Hematopoietic multipotent progenitor cell treated with erythropoietin and hydrocortisone succinate and interleukin-3 and kit ligand, for 17 days (in vitro differentiated cells): ENCODE results near the gene FANCD2.
"Not testable (repeated sequence)": the region's sequence is repeated elsewhere in the genome, so short reads cannot be mapped to it uniquely, and the experiment has no call there.

ENCODE experiments used
- DNase-seq: peaks from one replicate; pipeline ENCODE4 v3.0.0-alpha.2; 2015; ENCODE audit warnings: low spot score

Gene FANCD2

GRCh38 chr3:10015461-10015904, 10.8 kb upstream of the FANCD2 start:
- DNase-seq = no peak

DNA sequence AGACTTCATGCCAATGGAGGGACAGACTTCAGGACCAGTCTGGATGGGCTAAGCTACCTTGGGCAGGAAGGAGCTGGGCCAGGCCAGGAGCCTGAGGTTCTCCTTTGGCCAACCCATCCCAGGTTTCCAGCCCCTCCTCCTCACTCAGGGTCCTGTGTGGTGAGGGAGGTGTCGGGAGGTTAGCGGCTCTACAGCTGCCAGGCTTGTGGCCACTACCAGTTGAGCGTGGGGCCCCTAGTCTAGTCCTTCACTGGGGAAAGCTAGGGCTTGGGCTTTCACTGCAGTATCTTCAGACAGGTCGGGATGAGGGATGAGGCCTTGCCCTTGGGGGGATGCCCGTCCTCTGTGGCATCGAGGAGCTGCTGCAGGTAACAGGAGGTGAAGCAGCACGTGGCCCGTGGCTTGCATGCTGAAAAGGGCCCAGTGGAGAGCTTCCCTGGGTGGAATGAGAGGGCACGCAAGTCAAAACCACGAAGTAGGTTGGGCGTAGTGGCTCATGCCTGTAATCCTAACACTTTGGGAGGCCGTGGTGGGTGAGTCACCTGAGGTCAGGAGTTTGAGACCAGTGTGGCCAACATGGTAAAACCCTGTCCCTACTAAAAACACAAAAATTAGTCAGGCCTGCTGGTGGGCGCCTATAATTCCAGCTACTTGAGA, 8.5 kb upstream of the FANCD2 start:
- DNase-seq = no peak

DNA sequence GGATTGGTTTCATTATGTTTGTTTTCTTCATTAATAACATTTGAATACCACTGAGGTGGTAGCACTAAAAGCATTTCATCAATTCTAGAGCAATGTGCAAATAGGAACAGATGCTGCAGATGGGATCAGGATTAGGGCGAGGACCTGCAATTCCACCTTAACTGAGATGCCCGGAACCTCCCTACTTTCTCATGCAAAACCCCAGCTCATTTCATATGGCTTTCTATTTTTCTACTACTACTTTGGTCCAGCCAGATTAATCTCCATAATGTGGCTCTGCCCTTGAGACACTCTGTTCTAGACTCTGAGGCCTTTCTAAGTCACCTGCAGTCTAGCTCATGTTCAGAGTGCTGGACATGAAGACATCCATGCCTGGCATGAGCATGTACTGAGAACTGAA, 7.4 kb upstream of the FANCD2 start:
- DNase-seq = not testable (repeated sequence)

GRCh38 chr3:10019326-10019725, 6.9 kb upstream of the FANCD2 start:
- DNase-seq = no peak

GRCh38 chr3:10021856-10022775, 4.1 kb upstream of the FANCD2 start:
- no peak for DNase-seq

DNA sequence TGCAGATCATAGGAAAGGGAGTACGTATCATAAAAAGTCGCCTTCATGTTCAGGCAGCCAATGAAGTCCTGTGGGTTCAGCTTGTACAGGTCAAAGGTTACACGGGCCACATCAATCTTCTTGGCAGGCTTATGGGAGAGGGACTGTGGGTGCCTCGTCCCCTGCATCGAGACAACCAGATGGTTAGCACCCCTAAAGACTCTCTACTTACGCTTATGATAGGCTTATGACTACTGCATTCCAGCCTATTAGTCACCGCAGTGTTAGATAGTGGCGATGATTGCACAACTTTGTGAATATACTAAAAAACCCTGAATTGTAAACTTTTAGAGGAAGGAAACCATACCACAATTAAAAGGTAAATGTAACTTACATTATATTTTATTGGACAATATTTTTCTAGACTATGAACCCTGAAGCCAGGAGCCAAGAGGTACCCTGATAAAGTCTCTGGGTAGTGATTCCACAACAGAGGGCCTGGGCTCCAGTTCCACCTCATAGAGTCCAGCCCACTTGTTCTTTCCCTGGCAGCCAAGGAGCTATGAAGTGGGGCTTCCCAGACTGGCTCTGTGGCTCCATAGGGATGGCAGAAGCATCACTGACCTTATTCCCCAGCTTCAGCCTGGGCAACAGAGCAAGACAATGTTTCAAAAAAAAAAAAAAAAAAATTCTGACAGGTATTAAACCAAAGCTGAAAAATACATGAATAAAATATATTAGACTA, 2.5 kb upstream of the FANCD2 start:
- DNase-seq = peak; percentile 43

DNA sequence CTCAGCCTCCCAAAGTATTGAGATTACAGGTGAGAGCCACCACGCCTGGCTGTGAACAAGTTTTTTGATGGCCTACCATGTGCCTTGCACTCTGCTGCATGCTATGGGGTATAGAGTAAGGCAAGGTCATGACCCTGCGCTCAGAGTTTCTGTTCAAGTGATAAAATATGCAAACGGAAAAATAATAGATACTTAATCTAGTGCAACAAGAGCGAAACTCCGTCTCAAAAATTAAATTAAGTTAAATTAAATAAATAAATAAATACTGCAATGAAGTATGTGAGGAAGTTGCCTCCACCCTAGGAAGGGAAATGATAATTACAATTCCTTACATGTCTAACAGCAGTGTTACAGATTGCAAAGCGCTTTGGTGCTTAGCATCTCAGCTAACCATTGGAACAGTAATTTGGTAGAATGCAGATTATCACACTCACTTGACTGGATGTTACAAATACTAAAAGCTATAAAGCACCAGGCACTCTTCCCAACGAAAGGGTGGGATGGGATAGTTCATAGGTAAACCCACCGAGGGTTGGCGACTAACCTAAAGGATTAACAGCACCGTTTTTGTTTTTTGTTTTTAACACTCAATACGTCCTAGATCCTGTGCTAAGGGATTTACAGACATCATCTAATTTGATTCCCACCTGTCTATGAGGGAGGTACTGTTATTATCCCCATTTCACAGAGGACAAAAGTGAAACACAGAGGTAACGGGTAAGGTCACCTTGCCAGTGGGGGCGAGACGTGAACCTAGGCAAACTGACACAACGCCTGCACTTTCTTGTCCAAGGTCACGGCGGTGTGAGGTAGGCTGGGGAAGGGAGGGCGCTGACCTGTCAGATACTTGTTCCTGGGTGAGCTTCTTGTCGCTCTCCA, 793 bp upstream of the FANCD2 start:
- DNase-seq = no peak

GRCh38 chr3:10041034-10041433, 14.8 kb downstream of the FANCD2 start:
- no peak for DNase-seq

GRCh38 chr3:10047876-10048275, 21.6 kb downstream of the FANCD2 start:
- DNase-seq = no peak

DNA sequence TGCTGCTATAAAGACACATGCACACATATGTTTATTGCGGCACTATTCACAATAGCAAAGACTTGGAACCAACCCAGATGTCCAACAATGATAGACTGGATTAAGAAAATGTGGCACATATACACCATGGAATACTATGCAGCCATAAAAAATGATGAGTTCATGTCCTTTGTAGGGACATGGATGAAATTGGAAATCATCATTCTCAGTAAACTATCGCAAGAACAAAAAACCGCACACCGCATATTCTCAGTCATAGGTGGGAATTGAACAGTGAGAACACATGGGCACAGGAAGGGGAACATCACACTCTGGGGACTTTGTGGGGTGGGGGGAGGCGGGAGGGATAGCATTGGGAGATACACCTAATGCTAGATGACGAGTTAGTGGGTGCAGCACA, 26.8 kb downstream of the FANCD2 start:
- not testable (repeated sequence) for DNase-seq

DNA sequence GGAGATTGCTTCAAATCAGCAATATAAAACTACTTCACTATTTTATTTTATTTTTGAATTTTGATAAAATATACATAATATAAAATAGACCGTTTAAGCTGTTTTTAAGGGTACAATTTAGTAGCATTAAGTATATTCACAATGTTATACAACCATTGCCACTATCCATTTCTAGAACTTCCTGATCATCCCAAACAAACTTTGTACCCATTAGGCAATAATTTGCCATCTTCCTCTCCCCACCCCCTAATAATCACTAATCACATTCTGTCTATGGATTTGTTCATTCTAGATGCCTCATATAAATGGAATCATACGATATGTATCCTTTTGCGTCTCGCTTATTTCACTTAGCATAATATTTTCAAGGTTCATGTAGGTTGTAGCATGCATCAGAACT, 28.9 kb downstream of the FANCD2 start:
- DNase-seq = no peak

DNA sequence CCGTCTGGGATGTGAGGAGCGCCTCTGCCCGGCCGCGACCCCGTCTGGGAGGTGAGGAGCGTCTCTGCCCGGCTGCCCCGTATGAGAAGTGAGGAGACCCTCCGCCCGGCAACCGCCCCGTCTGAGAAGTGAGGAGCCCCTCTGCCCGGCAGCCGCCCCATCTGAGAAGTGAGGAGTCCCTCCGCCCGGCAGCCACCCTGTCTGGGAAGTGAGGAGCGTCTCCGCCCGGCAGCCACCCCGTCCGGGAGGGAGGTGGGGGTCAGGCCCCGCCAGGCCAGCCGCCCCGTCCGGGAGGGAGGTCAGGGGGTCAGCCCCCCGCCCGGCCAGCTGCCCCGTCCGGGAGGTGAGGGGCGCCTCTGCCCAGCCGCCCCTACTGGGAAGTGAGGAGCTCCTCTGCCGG, 43.8 kb downstream of the FANCD2 start:
- DNase-seq = not testable (repeated sequence)

- DNase-seq = no peak
Measured at GRCh38 chr3:10074666-10075065, 48.4 kb downstream of the FANCD2 start.

DNA sequence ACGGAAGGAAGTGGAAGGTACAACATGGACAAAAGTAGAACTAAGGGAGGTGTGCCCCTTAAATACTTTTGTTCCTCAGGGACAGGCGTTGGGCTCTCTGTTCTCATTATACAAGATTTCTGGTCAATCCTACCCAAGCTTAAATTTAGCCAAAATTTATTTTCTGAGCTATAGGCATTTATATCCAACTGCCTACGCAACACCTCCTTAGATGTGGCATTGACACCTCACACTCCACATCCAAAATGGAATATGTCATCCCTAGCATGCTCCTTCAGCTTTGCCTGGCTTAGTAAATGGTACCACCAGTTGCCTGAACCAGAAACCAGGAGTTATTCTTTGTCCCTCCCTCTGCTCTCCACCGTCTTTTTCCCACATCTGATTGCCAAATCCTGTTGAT, 55.6 kb downstream of the FANCD2 start:
- DNase-seq = no peak

DNA sequence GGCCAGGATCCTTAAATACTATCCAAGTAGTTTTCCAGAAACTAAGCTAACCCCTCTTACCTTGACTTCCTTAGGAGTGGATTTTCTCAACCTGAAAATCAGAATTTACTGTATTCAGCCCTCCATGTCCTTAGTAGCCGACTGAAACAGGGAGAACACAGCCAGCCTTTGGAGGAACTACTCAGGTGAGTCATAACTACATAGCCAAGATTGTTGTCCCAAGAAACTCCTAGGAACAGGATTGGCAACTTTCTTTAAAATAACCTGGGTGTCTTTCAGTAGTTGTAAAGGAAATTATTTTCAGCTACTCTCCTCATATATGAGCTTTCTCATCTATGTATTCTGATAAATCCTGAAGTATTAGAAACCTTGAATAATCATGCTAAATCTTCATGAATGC, 59.5 kb downstream of the FANCD2 start:
- no peak for DNase-seq

DNA sequence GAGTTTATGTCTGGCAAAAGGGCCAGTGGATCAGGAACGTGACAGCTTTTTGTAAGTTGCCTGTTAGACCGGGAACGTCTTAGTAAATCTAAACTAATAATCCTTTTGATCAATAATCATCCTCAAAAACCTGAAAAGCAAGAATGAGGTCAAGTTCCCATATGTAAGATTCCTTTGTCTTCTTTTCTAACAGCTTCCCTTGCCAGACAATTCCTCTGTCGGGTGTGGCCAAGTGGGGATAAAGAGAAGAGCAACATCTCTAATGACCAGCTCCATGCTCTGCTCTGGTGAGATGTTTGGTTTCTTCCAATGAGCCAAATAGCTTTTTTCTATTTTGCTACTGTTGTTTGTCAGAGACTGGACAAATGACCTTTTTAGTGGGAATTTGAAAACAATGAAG, 62.0 kb downstream of the FANCD2 start:
- DNase-seq = no peak

DNA sequence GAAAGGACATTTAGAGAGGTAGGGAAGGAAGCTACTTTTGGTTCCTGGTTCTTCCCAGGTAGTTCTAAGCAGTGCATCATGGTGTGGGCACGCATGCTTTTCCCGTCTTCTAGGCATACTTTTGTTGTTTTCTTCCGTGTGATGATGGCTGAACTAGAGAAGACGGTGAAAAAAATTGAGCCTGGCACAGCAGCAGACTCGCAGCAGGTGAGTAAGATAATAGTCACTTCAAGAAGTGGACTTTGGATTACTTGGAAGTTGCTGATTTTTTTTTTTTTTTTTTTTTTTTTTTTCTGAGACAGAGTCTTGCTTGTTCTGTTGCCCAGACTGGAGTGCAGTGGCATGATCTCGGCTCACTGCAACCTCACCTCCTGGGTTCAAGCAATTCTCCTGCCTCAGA, 63.9 kb downstream of the FANCD2 start:
- DNase-seq = no peak

DNA sequence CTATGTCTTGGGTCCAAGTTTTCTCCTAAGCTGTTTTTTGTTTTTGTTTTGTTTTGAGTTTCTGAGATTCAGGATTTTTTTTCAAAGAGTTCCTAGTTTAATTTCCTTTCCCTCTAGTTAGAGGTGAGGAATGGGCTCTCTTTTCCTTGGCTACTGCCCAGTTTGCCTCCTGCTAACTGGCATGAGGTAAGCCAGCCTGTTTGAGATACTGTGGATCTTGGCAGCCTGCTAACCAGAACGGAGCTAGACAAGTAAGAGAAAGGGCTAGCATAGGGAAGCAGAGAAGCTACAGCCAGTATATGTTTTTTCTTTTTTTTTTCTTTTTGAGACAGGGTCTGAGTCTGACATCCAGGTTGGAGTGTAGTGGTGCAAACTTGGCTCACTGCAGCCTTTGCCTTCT, 64.5 kb downstream of the FANCD2 start:
- DNase-seq = not testable (repeated sequence)

- DNase-seq = not testable (repeated sequence)
Measured at GRCh38 chr3:10091387-10091786, 65.2 kb downstream of the FANCD2 start.

- no peak for DNase-seq
Measured at GRCh38 chr3:10093678-10094077, 67.4 kb downstream of the FANCD2 start.

DNA sequence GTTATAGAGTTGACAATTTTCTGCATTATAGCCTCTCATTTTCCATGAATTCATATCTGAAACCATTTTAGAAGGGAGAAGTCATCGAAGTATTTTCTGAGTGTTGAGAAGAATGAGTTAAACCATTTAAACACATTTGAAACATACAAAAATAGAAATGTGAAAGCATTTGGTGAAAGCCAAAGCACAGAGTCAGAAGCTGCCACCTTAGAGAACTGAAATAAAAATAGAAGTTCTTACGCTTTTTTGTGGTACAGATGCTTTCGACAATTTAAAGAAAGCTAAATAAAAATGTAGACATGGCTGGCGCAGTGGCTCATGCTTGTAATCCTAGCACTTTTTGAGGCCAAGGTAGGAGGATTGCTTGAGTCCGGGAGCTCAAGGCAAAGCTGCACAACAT, 72.8 kb downstream of the FANCD2 start:
- DNase-seq = no peak

- peak; percentile 42 for DNase-seq
Measured at GRCh38 chr3:10106919-10107318, 80.7 kb downstream of the FANCD2 start.
